CD4-positive, CD25-positive, alpha-beta regulatory T cell (primary cell): Measurements from ENCODE around the gene EXOC3L1. TPM values are rescaled to one million over a fixed set of nuclear protein-coding genes. Genes with fewer than 3 reads are reported as not detected.

Experiments
- ATAC-seq, 2 donors: fragments of 150-1000 bp; cut with Tn5 transposase; one replicate each; pipeline ENCODE4 v1.10.0; 2021; ENCODE audit warnings: low read depth in 2 of 2, moderate number of reproducible peaks in 2 of 2, moderate library complexity in 1 of 2
- DNase-seq, 3 donors: peaks; one replicate each; pipeline versions ENCODE4 v3.0.0 to v3.0.0-alpha.2; 2012 to 2022; ENCODE audit warnings: mixed read lengths in 1 of 3
- H3K27ac ChIP-seq: one replicate; pipeline ENCODE4 v1.7.0; 2013; ENCODE audit warnings: mild to moderate bottlenecking, low read length; ENCODE audit not compliant: insufficient read depth, poor library complexity, severe bottlenecking
- H3K27me3 ChIP-seq: one replicate; pipeline ENCODE4 v1.7.0; 2013; ENCODE audit warnings: low read length; ENCODE audit not compliant: control insufficient read depth, insufficient read depth
- H3K36me3 ChIP-seq: one replicate; pipeline ENCODE4 v1.7.0; 2013; ENCODE audit warnings: mild to moderate bottlenecking, low read length, moderate library complexity; ENCODE audit not compliant: control insufficient read depth, insufficient read depth
- H3K4me1 ChIP-seq: 2 replicates; pipeline ENCODE4 v1.7.0; 2013; ENCODE audit warnings: mild to moderate bottlenecking, low read length; ENCODE audit not compliant: insufficient read depth, control insufficient read depth, poor library complexity, severe bottlenecking
- H3K4me3 ChIP-seq: one replicate; pipeline ENCODE4 v1.7.0; 2013; ENCODE audit warnings: low read depth, mild to moderate bottlenecking, low read length, moderate library complexity
- H3K9me3 ChIP-seq, 2 experiments: 1 replicate in 1 of 2; 2 replicates in 1 of 2; pipeline ENCODE4 v1.7.0; 2013; ENCODE audit warnings: low read length in 2 of 2, mild to moderate bottlenecking in 1 of 2, moderate library complexity in 1 of 2; ENCODE audit not compliant: control insufficient read depth in 2 of 2
- H3K27ac Mint-ChIP-seq, 3 donors: one replicate each; pipeline ENCODE4 v1.8.0; 2020 to 2022; ENCODE audit warnings: mild to moderate bottlenecking in 3 of 3, mixed read lengths in 3 of 3, moderate library complexity in 2 of 3
- H3K27me3 Mint-ChIP-seq: one replicate; pipeline ENCODE4 v1.8.0; 2022; ENCODE audit warnings: mild to moderate bottlenecking, mixed read lengths
- H3K36me3 Mint-ChIP-seq: one replicate; pipeline ENCODE4 v1.8.0; 2020; ENCODE audit warnings: mixed read lengths
- H3K4me1 Mint-ChIP-seq, 4 donors: one replicate each; pipeline ENCODE4 v1.8.0; 2020 to 2022; ENCODE audit warnings: mixed read lengths in 4 of 4, mild to moderate bottlenecking in 1 of 4
- H3K4me3 Mint-ChIP-seq, 4 donors: one replicate each; pipeline ENCODE4 v1.8.0; 2020 to 2022; ENCODE audit warnings: mild to moderate bottlenecking in 4 of 4, mixed read lengths in 4 of 4, moderate library complexity in 3 of 4
- H3K9me3 Mint-ChIP-seq, 7 donors: one replicate each; pipeline ENCODE4 v1.8.0; 2020 to 2022; ENCODE audit warnings: mixed read lengths in 7 of 7, mild to moderate bottlenecking in 3 of 7, moderate library complexity in 2 of 7
- polyA plus RNA-seq, 4 donors: library from polyadenylated mRNA; unstranded; fragments of 300-500 nt; fragmentation: Illumina TruSeq; gene quantifications; one replicate each; pipeline ENCODE4 v1.2.3, GENCODE V29; 2021
- total RNA-seq: library from RNA; stranded (reverse); gene quantifications from one replicate; pipeline ENCODE4 v1.2.3, GENCODE V29; 2022

EXOC3L1 gene
- total and polyA plus RNA-seq, 5 donors from 2014 or later: 0.25 to 0.86 (median 0.35) TPM; not detected in 2

GRCh38 chr16:67166110-67166547 is 23.8 kb downstream of the EXOC3L1 start:
- no peaks in the 10 kb centered on the region for H3K36me3 ChIP-seq
- H3K27ac ChIP-seq: no peak overlapping the region
- no peaks in the 10 kb centered on the region for H3K36me3 Mint-ChIP-seq
- DNase-seq: no peak
- H3K4me1 ChIP-seq: peaks cover 52% of the 10 kb centered on the region
- H3K9me3 ChIP-seq: no peaks in the 10 kb centered on the region
- peaks cover 0 to 2% (median 0%) of the 10 kb centered on the region in 7 donors for H3K9me3 Mint-ChIP-seq
- no peak overlapping the region for H3K27ac Mint-ChIP-seq
- ATAC-seq: no peak
- no peak overlapping the region for H3K4me3 ChIP-seq
- peaks cover 76% of the 10 kb centered on the region for H3K27me3 Mint-ChIP-seq
- peak overlapping the region in 1 of 4 donors; percentile 24 for H3K4me3 Mint-ChIP-seq
- peaks cover 4 to 40% (median 12%) of the 10 kb centered on the region in 4 donors for H3K4me1 Mint-ChIP-seq
- H3K27me3 ChIP-seq: peaks cover 14% of the 10 kb centered on the region

- H3K4me1 Mint-ChIP-seq: peaks cover 4 to 42% (median 18%) of the 10 kb centered on the region in 4 donors
- Histone ChIP-seq H3K4me1 (peaks cover 54% of the 10 kb centered on the region), H3K9me3 (no peaks in the 10 kb centered on the region), H3K27ac (no peak overlapping the region), H3K4me3 (no peak overlapping the region), H3K36me3 (no peaks in the 10 kb centered on the region), H3K27me3 (peaks cover 13% of the 10 kb centered on the region)
- DNase-seq: peak in 1 of 3 donors; percentile 56
- no peak for ATAC-seq
- H3K27me3 Mint-ChIP-seq: peaks cover 78% of the 10 kb centered on the region
- no peaks in the 10 kb centered on the region for H3K36me3 Mint-ChIP-seq
- H3K9me3 Mint-ChIP-seq: peaks cover 0 to 2% (median 0%) of the 10 kb centered on the region in 7 donors
- H3K4me3 Mint-ChIP-seq: peak overlapping the region; percentile 29 to 74 (median 62)
- H3K27ac Mint-ChIP-seq: no peak overlapping the region
These were observed 24.5 kb downstream of the EXOC3L1 start for GRCh38 chr16:67165121-67166078.

- no peak for ATAC-seq
- H3K27ac ChIP-seq: no peak within 1 kb of the TSS
- no peak within 1 kb of the TSS for H3K4me3 ChIP-seq
- peaks cover 13% of the 10 kb centered on the region for H3K27me3 ChIP-seq
- peaks cover 74% of the 10 kb centered on the region for H3K27me3 Mint-ChIP-seq
- peaks cover 52% of the 10 kb centered on the region for H3K4me1 ChIP-seq
- no peaks in the 10 kb centered on the region for H3K9me3 ChIP-seq
- H3K4me1 Mint-ChIP-seq: peaks cover 0 to 42% (median 18%) of the 10 kb centered on the region in 4 donors
- no peaks in the 10 kb centered on the region for H3K36me3 ChIP-seq
- H3K4me3 Mint-ChIP-seq: peak within 1 kb of the TSS; percentile 29 to 74 (median 62)
- H3K9me3 Mint-ChIP-seq: peaks cover 0 to 2% (median 0%) of the 10 kb centered on the region in 7 donors
- no peaks in the 10 kb centered on the region for H3K36me3 Mint-ChIP-seq
- no peak within 1 kb of the TSS for H3K27ac Mint-ChIP-seq
- peak in 1 of 3 donors; percentile 50 for DNase-seq
These were observed 25.3 kb downstream of the EXOC3L1 start, which contains the start of gene HSF4 for GRCh38 chr16:67164599-67165061. HSF4 (plus strand) TSS chr16:67164745; CDS start chr16:67164812, 67 bp downstream.

- H3K36me3 Mint-ChIP-seq: no peaks in the 10 kb centered on the region
- H3K36me3 ChIP-seq: no peaks in the 10 kb centered on the region
- H3K27ac Mint-ChIP-seq: no peak overlapping the region
- DNase-seq (no peak), ATAC-seq (no peak)
- no peak overlapping the region for H3K27ac ChIP-seq
- peaks cover 13% of the 10 kb centered on the region for H3K27me3 ChIP-seq
- H3K4me1 ChIP-seq: peaks cover 53% of the 10 kb centered on the region
- H3K4me3 Mint-ChIP-seq: peak overlapping the region in 3 of 4 donors; percentile 27 to 50 (median 48)
- peaks cover 69% of the 10 kb centered on the region for H3K27me3 Mint-ChIP-seq
- H3K9me3 ChIP-seq: no peaks in the 10 kb centered on the region
- no peak overlapping the region for H3K4me3 ChIP-seq
- H3K9me3 Mint-ChIP-seq: peaks cover 0 to 2% (median 0%) of the 10 kb centered on the region in 7 donors
- H3K4me1 Mint-ChIP-seq: peaks cover 0 to 42% (median 17%) of the 10 kb centered on the region in 4 donors
These were observed 25.9 kb downstream of the EXOC3L1 start for GRCh38 chr16:67163999-67164558.

GRCh38 chr16:67163164-67163998 is 26.6 kb downstream of the EXOC3L1 start:
- Mint-ChIP-seq H3K9me3 (peaks cover 0 to 2% (median 0%) of the 10 kb centered on the region in 7 donors), H3K36me3 (no peaks in the 10 kb centered on the region), H3K27me3 (peaks cover 62% of the 10 kb centered on the region), H3K4me1 (peaks cover 4 to 49% (median 21%) of the 10 kb centered on the region in 4 donors), H3K27ac (no peak overlapping the region), H3K4me3 (peak overlapping the region in 2 of 4 donors; percentile 36 to 46)
- peaks cover 13% of the 10 kb centered on the region for H3K27me3 ChIP-seq
- no peaks in the 10 kb centered on the region for H3K9me3 ChIP-seq
- H3K4me3 ChIP-seq: no peak overlapping the region
- H3K36me3 ChIP-seq: no peaks in the 10 kb centered on the region
- peak in 2 of 3 donors; percentile 32 to 71 for DNase-seq
- no peak overlapping the region for H3K27ac ChIP-seq
- H3K4me1 ChIP-seq: peaks cover 60% of the 10 kb centered on the region
- ATAC-seq: no peak

- Mint-ChIP-seq H3K4me1 (peaks cover 9 to 56% (median 25%) of the 10 kb centered on the region in 4 donors), H3K4me3 (peak overlapping the region; percentile 20 to 76 (median 53)), H3K36me3 (no peaks in the 10 kb centered on the region), H3K27ac (no peak overlapping the region), H3K9me3 (no peaks in the 10 kb centered on the region), H3K27me3 (peaks cover 54% of the 10 kb centered on the region)
- DNase-seq (no peak), ATAC-seq (no peak)
- no peak overlapping the region for H3K27ac ChIP-seq
- no peaks in the 10 kb centered on the region for H3K9me3 ChIP-seq
- H3K36me3 ChIP-seq: no peaks in the 10 kb centered on the region
- H3K4me3 ChIP-seq: no peak overlapping the region
- H3K27me3 ChIP-seq: peaks cover 13% of the 10 kb centered on the region
- H3K4me1 ChIP-seq: peaks cover 67% of the 10 kb centered on the region
These were observed 27.3 kb downstream of the EXOC3L1 start for GRCh38 chr16:67162506-67163163.
